DMS 273 (cell line): ENCODE data around the gene CACNG7.

Source experiments
- DNase-seq: peaks from one replicate; lab custom pipeline; 2025; ENCODE audit not compliant: unreplicated experiment; lab: John Stamatoyannopoulos, UW

Gene CACNG7

GRCh38 chr19:53878776-53879139 lies 30.3 kb upstream of the CACNG7 start:
- no peak for DNase-seq

GRCh38 chr19:53879140-53880081 lies 29.7 kb upstream of the CACNG7 start:
- peak; percentile 93 for DNase-seq

GRCh38 chr19:53880711-53881481 lies 28.2 kb upstream of the CACNG7 start:
- DNase-seq, result no peak

GRCh38 chr19:53881482-53882390 lies 27.3 kb upstream of the CACNG7 start, which contains the start of gene PRKCG:
Gene PRKCG (plus strand): TSS chr19:53882197. CDS start chr19:53882495, 298 bp downstream.
- peak; percentile 63 for DNase-seq

GRCh38 chr19:53882391-53883050 lies 26.6 kb upstream of the CACNG7 start:
- no peak for DNase-seq

GRCh38 chr19:53883231-53883661 lies 25.8 kb upstream of the CACNG7 start:
- DNase-seq, result peak; percentile 21

- no peak for DNase-seq
Measured at GRCh38 chr19:53883741-53884140, 25.3 kb upstream of the CACNG7 start.

- DNase-seq, result no peak
Measured at GRCh38 chr19:53884256-53884655, 24.8 kb upstream of the CACNG7 start.

- DNase-seq, result no peak
Measured at GRCh38 chr19:53885036-53885435, 24.0 kb upstream of the CACNG7 start.

- no peak for DNase-seq
Measured at GRCh38 chr19:53892301-53892980, 16.6 kb upstream of the CACNG7 start.

- DNase-seq, result peak; percentile 21
Measured at GRCh38 chr19:53892981-53893325, 16.1 kb upstream of the CACNG7 start.

- DNase-seq, result no peak
Measured at GRCh38 chr19:53894707-53895106, 14.4 kb upstream of the CACNG7 start.

- no peak for DNase-seq
Measured at GRCh38 chr19:53896682-53897081, 12.4 kb upstream of the CACNG7 start.

GRCh38 chr19:53897459-53897858 lies 11.6 kb upstream of the CACNG7 start:
- DNase-seq, result no peak

GRCh38 chr19:53898166-53898565 lies 10.9 kb upstream of the CACNG7 start:
- no peak for DNase-seq

GRCh38 chr19:53898636-53899341 lies 10.3 kb upstream of the CACNG7 start:
- no peak for DNase-seq

- no peak for DNase-seq
Measured at GRCh38 chr19:53900191-53900860, 8.8 kb upstream of the CACNG7 start.

- peak; percentile 28 for DNase-seq
Measured at GRCh38 chr19:53903055-53903680, 5.9 kb upstream of the CACNG7 start.
